ENCODE data around the gene TYK2.

GRCh38 chr19:10427169-10427568, 46.8 kb upstream of the TYK2 start:
- no peak for TF ChIP-seq CTCF (IDR thresholded peaks at IDR 0.05)
- no peak for TF ChIP-seq KAT7 (CRISPR knock-in tag; IDR thresholded peaks at IDR 0.05; ENCODE audit: borderline replicate concordance)
- no peak for TF ChIP-seq JUN (CRISPR knock-in tag; IDR thresholded peaks at IDR 0.05)
- TF ChIP-seq USF1 (CRISPR knock-in tag; IDR thresholded peaks at IDR 0.05): no peak
- TF ChIP-seq ATF3 (CRISPR knock-in tag; conservative IDR thresholded peaks at IDR 0.05): no peak
- TF ChIP-seq ATF2 (CRISPR knock-in tag; IDR thresholded peaks at IDR 0.05; ENCODE audit: borderline replicate concordance, low read depth): no peak
- TF ChIP-seq USF2 (CRISPR knock-in tag; IDR thresholded peaks at IDR 0.05): no peak
